K562 (cell line): ENCODE data around the gene HCST. TPM values are rescaled to one million over a fixed set of nuclear protein-coding genes. Genes with fewer than 3 reads are reported as not detected.

ENCODE experiments used
- ATAC-seq: fragments of 200-7000 bp; cut with Tn5 transposase; 3 replicates; pipeline ENCODE4 v1.9.1; 2020; ENCODE audit warnings: moderate library complexity
- BruUV-seq: library from RNA; stranded (reverse); fragments of 400-500 nt; replicated peaks from 2 replicates; lab custom pipeline; 2021; lab: Mats Ljungman, UMichigan
- CTCF ChIA-PET: fragments of 300-600 bp; formaldehyde crosslinking; extraction: SDS; loops from one replicate; lab custom pipeline; 2021; ENCODE audit warnings: low intra/inter-chr PET ratio; lab: Yijun Ruan, JAX
- POLR2A ChIA-PET: fragments of 300-600, 350-650 bp; sonication (Branson Sonifier 250); formaldehyde crosslinking; extraction: SDS; loops from one replicate; lab custom pipeline; 2021; ENCODE audit warnings: antibody characterized with exemption, inconsistent platforms; lab: Yijun Ruan, JAX
- DNase-seq, 4 experiments: peaks; one replicate each; pipeline versions ENCODE4 v3.0.0 to v3.0.0-alpha.2; 2011 to 2018; ENCODE audit warnings: low spot score in 3 of 4, mixed read lengths in 3 of 4; ENCODE audit errors: extremely low read depth in 1 of 4
- FAIRE-seq: peaks from 2 replicates; lab custom pipeline; 2011; peaks lifted over from hg19 to GRCh38; lab: Jason Lieb, UNC
- H2AFZ ChIP-seq: 2 replicates; pipeline ENCODE4 v1.6.0; 2011; ENCODE audit warnings: low read depth, low read length, control low read depth, inconsistent platforms
- H3K27ac ChIP-seq: fragments of 200-600 bp; 3 replicates; pipeline ENCODE4 v1.8.0; 2011; ENCODE audit warnings: low read depth, mild to moderate bottlenecking, control low read depth, inconsistent platforms, low read length, moderate library complexity, mixed read lengths; ENCODE audit errors: extremely low read depth
- H3K27me3 ChIP-seq, 2 experiments: fragments of 300-600 bp in 1 of 2; 2 replicates in 1 of 2; 3 replicates in 1 of 2; pipeline versions ENCODE4 v1.6.0 to v1.8.0; 2011; ENCODE audit warnings: inconsistent platforms in 2 of 2, low read length in 2 of 2, mild to moderate bottlenecking in 1 of 2, mixed read lengths in 1 of 2, moderate library complexity in 1 of 2; ENCODE audit not compliant: control insufficient read depth in 2 of 2, insufficient read depth in 2 of 2
- H3K36me3 ChIP-seq: fragments of 300-600 bp; 3 replicates; pipeline ENCODE4 v1.8.0; 2011; ENCODE audit warnings: mild to moderate bottlenecking, low read length, inconsistent platforms; ENCODE audit not compliant: control insufficient read depth, insufficient read depth
- H3K4me1 ChIP-seq, 2 experiments: fragments of 200-600 bp in 1 of 2; replicated peaks in 1 of 2; 2 replicates in 1 of 2; 3 replicates in 1 of 2; pipeline versions ENCODE4 v1.5.1 to v1.8.0; 2011; ENCODE audit warnings: inconsistent platforms in 2 of 2, low read length in 2 of 2, mild to moderate bottlenecking in 1 of 2, mixed read lengths in 1 of 2, moderate library complexity in 1 of 2; ENCODE audit not compliant: control insufficient read depth in 2 of 2, insufficient read depth in 2 of 2
- H3K4me2 ChIP-seq: 2 replicates; pipeline ENCODE4 v1.6.1; 2011; ENCODE audit warnings: low read length, control low read depth, inconsistent platforms, mixed read lengths; ENCODE audit not compliant: insufficient read depth
- H3K4me3 ChIP-seq: fragments of 200-600 bp; sonication (generic), shearing (Covaris generic); 2 replicates; pipeline ENCODE4 v1.5.1; 2016; ENCODE audit warnings: control low read depth, inconsistent platforms
- H3K79me2 ChIP-seq: fragments of 200-600 bp; 3 replicates; pipeline ENCODE4 v1.8.0; 2011; ENCODE audit warnings: low read length, inconsistent platforms; ENCODE audit not compliant: control insufficient read depth, insufficient read depth
- H3K9ac ChIP-seq, 2 experiments: 2 replicates each; pipeline versions ENCODE4 v1.6.0 to v1.6.1; 2011; ENCODE audit warnings: low read depth in 2 of 2, low read length in 2 of 2, control low read depth in 1 of 2, inconsistent platforms in 1 of 2, mild to moderate bottlenecking in 1 of 2, mixed read lengths in 1 of 2; ENCODE audit not compliant: insufficient read depth in 1 of 2
- H3K9me1 ChIP-seq: one replicate; pipeline ENCODE4 v1.6.0; 2011; ENCODE audit warnings: inconsistent platforms, mild to moderate bottlenecking, low read length, moderate library complexity; ENCODE audit not compliant: control insufficient read depth, insufficient read depth
- H3K9me3 ChIP-seq: replicated peaks from 2 replicates; pipeline ENCODE4 v1.5.1; 2011; ENCODE audit warnings: low read depth, low read length, inconsistent platforms; ENCODE audit not compliant: control insufficient read depth, insufficient read depth
- H4K20me1 ChIP-seq: replicated peaks from 2 replicates; pipeline ENCODE4 v1.6.1; 2011; ENCODE audit warnings: low read length, inconsistent platforms, mixed read lengths; ENCODE audit not compliant: control insufficient read depth, insufficient read depth
- C11orf30 ChIP-seq: fragments of 450-650 bp; IDR thresholded peaks from 2 replicates; pipeline ENCODE4 v1.6.1; 2016; ENCODE audit warnings: low read depth, mild to moderate bottlenecking
- NELFE ChIP-seq: IDR thresholded peaks from 2 replicates; pipeline ENCODE4 v1.6.1; 2011; ENCODE audit warnings: mild to moderate bottlenecking; ENCODE audit not compliant: insufficient read depth, insufficient read length
- SP2 ChIP-seq: IDR thresholded peaks from 2 replicates; pipeline ENCODE4 v1.6.1; 2011; ENCODE audit warnings: mild to moderate bottlenecking, low read depth, low read length, moderate library complexity; ENCODE audit not compliant: poor library complexity, severe bottlenecking; ENCODE audit errors: extremely low read depth
- SRSF1 ChIP-seq: fragments of 200-400 bp; formaldehyde crosslinking; IDR thresholded peaks from 2 replicates; pipeline ENCODE4 v1.6.1; 2017; ENCODE audit warnings: mild to moderate bottlenecking, low read depth, low read length, moderate library complexity
- TAF7 ChIP-seq: fragments of 450-650 bp; IDR thresholded peaks from 2 replicates; pipeline ENCODE4 v1.6.1; 2016; ENCODE audit warnings: missing genetic modification characterization, missing compliant biosample characterization
- ZNF121 ChIP-seq: sonication (generic); formaldehyde crosslinking; conservative IDR thresholded peaks from 2 replicates; pipeline ENCODE4 v1.8.0; 2022; ENCODE audit warnings: missing genetic modification reagents
- WGBS: fragments of 100-300 bp; shearing (Covaris generic); methylation state at CpG from one replicate; pipeline ENCODE4 v1.1.6; 2016; ENCODE audit warnings: low coverage, mixed read lengths; ENCODE audit not compliant: insufficient coverage; ENCODE audit errors: missing lambda C conversion rate; 5-methylcytosine and 5-hydroxymethylcytosine counted together
- in situ Hi-C: fragments of 300-500 bp; cut with MboI; formaldehyde crosslinking; loops from 4 replicates; pipeline ENCODE4 v1.15.0; 2018; ENCODE audit warnings: inconsistent platforms, mixed read lengths
- intact Hi-C: fragments of 100-400 bp; cut with micrococcal nuclease; formaldehyde crosslinking; loops from 2 replicates; pipeline ENCODE4 v1.14.2; 2022
- polyA plus RNA-seq, 8 experiments: library from polyadenylated mRNA; depleted of rRNA in 4 of 8; stranded (reverse) in 5 of 8; unstranded in 3 of 8; fragments of >200 nt; fragmentation: Nextera tagmentation in 2 of 8; fragmentation: Illumina TruSeq in 1 of 8; extraction: Ambion mirVana in 2 of 8; extraction: Trizol in 1 of 8; gene quantifications; 2 replicates each; pipeline versions ENCODE4 v1.2.1 to v1.2.3, GENCODE V29; 2011 to 2014; ENCODE audit warnings: inconsistent platforms in 1 of 8, missing spikeins in 1 of 8
- total RNA-seq, 7 experiments: library from RNA; depleted of rRNA in 6 of 7; stranded (reverse); fragments of >200 nt in 6 of 7; fragmentation: Illumina TruSeq in 2 of 7; extraction: Trizol in 2 of 7; gene quantifications; 2 replicates each; pipeline versions ENCODE4 v1.2.1 to v1.2.3, GENCODE V29; 2011 to 2021; ENCODE audit warnings: low replicate concordance in 1 of 7
- TF ChIP-seq, protein P1 (sequence below), 2 experiments: fragments of 450-650 bp; conservative IDR thresholded peaks; 2 replicates each; pipeline ENCODE4 v1.6.1; 2017; ENCODE audit warnings: mild to moderate bottlenecking in 2 of 2, moderate library complexity in 2 of 2

HCST gene
- total and polyA plus RNA-seq, 9 of the 15 experiments (the other 6 are each of a cell fraction or from before 2014, with no cell fraction given) = 0.29 to 1.9 (median 0.95) TPM; not detected in 2

DNA sequence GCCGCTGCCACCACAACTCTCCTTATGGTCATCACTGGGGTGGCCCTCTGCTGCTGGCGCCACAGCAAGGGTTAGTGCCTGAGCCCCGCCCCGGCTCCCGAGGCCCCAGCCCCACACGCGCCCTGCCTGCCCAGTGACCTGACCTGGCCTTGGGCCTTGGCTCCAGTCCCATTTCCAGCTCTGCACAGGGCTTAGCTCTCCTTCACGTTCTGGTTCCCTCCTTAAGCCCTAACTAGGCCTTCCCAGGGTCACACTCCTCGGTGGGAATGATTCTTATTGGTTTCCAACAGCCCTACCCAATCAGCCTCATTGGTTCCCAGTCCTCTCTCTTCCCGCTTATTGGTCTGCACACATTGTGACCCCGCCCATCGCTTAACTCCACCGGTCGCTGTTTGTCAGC is 39.8 kb upstream of the HCST start (continued):
- peak; percentile 16 for TF ChIP-seq SP2
- TF ChIP-seq C11orf30 = no peak
- TF ChIP-seq, protein P1, sequence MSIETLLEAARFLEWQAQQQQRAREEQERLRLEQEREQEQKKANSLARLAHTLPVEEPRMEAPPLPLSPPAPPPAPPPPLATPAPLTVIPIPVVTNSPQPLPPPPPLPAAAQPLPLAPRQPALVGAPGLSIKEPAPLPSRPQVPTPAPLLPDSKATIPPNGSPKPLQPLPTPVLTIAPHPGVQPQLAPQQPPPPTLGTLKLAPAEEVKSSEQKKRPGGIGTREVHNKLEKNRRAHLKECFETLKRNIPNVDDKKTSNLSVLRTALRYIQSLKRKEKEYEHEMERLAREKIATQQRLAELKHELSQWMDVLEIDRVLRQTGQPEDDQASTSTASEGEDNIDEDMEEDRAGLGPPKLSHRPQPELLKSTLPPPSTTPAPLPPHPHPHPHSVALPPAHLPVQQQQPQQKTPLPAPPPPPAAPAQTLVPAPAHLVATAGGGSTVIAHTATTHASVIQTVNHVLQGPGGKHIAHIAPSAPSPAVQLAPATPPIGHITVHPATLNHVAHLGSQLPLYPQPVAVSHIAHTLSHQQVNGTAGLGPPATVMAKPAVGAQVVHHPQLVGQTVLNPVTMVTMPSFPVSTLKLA (conservative IDR thresholded peaks at IDR 0.05) = no peak
- no peak for TF ChIP-seq SRSF1
- TF ChIP-seq TAF7 (tag) = no peak

DNA sequence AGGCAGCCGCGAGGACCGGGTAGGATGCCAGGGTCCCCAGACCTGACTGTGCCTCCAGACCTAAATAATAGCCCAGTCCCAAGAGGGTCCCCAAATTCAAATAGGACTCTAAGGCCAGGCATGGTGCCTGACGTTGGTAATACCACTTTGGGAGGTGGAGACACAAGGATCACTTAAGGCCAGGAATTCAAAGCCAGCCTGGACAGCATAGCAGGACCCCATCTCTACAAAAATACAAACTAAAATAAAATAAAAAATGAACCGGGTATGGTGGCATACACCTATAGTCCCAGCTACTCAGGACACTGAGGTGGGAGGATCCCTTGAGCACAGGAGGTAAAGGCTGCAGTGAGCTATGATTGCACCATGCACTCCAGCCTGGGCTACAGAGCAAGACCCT is 39.3 kb upstream of the HCST start:
- intact Hi-C loops (no loop called here), in situ Hi-C loops (no loop called here)
- WGBS = 36% methylated on average over 3 of the region's 5 CpGs
- CTCF ChIA-PET = no interaction called here
- ATAC-seq = no peak
- no peak overlapping the region for H3K27ac ChIP-seq
- no peak overlapping the region for H3K9ac ChIP-seq
- no peak overlapping the region for H3K4me2 ChIP-seq
- BruUV-seq = no TSS peak
- H3K36me3 ChIP-seq = no peaks in the 10 kb centered on the region
- TF ChIP-seq ZNF121 (peak; percentile 81; the same call in 1 of the 2 replicates), NELFE (no peak)
- TF ChIP-seq, all 486 proteins: peak for 1
- FAIRE-seq = no peak
- H4K20me1 ChIP-seq = no peaks in the 10 kb centered on the region
- H3K79me2 ChIP-seq = no peaks in the 10 kb centered on the region
- H3K27me3 ChIP-seq = peaks cover 6 to 26% of the 10 kb centered on the region in 2 experiments; a peak in 3 of 5 replicates
- no peak overlapping the region for H2AFZ ChIP-seq
- peaks cover 5% of the 10 kb centered on the region; the same call in 1 of the 2 replicates for H3K9me3 ChIP-seq
- H3K4me1 ChIP-seq = peaks cover 9 to 37% of the 10 kb centered on the region in 2 experiments; a peak in 3 of 5 replicates
- H3K4me3 ChIP-seq = no peak overlapping the region
- POLR2A ChIA-PET = no interaction called here
- H3K9me1 ChIP-seq = no peaks in the 10 kb centered on the region
- no peak for DNase-seq
